H4 (cell line): ENCODE data around the gene S1PR1. TPM values are rescaled to one million over a fixed set of nuclear protein-coding genes. Genes with fewer than 3 reads are reported as not detected.
A peak's percentile ranks its signal among the peaks of the same experiment; 100 is the strongest.

ENCODE experiments used
- DNase-seq: peaks from one replicate; pipeline ENCODE4 v3.0.0-alpha.2; 2015; ENCODE audit warnings: low spot score
- total RNA-seq: library from RNA; depleted of rRNA; stranded (reverse); fragments of >200 nt; shearing (Covaris generic); gene quantifications from 2 replicates; pipeline ENCODE4 v1.2.3, GENCODE V29; 2014; rRNA removed

S1PR1 gene
- total RNA-seq, 1 experiment from 2014 or later, result 4.9 TPM

DNA sequence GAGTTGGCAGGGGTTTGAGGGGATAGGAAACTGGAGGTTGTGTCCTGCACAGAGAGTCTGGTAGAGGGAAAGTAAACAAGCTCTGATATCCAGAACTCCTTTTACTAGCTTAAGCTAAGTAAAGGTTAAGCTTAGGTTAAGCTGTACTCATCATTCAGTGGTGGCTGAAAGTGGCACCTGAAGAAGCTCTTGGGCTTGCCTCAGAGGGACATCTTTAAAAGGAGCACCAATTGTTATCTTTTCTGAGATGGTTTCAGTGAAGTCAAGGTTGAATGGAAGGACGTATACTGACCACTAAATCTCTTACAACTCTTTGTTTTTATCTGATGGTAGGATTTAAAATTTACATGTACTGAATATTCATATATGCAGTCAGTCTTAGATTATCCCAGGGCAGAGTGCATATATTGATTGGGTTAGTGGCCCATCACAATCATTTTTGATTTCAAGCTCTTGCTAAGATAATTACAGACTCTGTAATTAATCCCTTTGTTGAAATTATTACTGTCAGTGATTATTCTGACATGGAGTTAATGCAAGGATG is 43.3 kb downstream of the S1PR1 start:
- DNase-seq, result no peak

DNA sequence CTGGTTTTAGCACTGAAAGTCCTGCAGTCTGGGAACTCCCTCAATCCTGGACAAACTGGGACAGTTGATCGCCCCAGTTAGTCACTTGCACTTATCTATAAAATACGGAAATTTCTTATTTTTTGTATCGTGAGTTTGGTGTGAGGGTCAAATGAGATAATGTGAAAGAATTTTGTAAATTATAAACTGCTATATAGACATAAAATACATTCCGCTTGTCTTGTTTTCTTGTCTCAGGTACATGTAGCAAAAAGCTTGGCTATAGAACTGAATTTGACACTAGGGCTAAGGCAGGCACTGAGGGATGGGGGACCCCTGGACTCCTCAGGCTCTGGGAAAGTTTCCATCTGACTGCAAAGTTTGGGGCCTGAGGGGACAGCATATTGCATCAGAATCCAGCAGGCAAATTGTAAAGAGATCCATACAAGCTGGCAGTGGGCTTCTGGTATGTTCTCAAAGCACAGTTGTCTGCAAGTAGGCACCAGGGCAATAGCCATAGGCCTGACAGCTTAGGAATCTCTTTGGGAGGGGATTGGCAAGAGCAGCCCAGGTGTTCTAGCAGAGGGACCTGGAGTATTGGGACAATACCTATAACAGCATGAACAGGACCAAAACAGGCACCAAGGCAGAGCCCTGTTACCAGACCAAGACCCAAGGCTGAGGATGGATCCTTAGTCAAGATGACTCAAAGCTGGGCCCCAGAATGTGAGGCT is 44.3 kb downstream of the S1PR1 start:
- no peak for DNase-seq

DNA sequence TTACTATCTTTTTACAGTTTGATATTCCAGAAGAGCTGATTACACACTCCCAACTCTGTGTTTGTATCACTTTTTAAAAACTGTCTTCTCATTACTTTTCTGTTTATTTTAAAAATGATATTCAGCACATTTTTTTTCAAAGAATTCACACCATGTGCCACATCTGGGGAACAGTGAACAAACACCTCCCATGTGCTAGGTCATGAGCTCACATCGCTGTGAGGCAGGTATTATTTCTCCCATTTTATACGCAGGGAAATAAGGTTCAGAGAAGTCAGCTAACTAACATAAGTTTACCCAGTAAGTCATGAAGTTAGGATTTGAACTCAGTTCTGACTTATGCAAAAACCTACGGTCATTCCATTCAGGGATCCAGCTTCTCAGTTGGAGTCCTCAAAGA is 44.9 kb downstream of the S1PR1 start:
- DNase-seq, result no peak

DNA sequence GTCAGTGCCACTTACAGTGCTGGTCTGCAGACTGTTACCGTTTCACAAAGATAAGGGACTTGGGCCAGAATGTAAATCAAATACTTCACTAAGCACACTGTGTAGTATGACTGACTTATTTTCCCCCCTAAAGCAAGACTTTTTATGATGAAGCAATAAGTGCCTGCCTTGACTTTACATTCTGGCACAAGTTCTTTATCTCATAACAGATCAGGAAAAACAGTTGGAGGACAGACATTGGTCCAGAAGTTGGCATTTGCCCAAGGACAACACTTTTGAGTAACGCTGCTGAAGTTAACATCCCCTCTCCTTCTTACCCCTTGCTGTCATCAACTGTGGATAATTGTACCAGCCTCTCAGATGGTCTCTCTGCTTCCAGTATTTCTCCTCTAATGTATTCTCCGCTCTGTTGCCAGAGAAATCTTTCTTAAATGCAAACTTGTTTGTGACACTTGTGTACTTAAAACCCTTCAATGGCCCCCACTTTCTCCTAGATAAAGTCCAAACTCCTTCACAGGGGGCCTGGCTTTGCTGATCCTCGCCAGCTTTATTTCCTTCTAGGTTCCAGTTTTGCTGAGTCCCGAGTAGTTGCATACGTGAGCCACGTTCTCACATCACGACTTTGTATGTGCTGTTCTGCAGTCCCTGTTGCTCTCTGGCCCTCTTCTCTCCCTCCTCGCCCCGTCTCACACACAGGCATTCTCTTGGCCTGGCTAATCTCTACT is 45.7 kb downstream of the S1PR1 start:
- no peak for DNase-seq

DNA sequence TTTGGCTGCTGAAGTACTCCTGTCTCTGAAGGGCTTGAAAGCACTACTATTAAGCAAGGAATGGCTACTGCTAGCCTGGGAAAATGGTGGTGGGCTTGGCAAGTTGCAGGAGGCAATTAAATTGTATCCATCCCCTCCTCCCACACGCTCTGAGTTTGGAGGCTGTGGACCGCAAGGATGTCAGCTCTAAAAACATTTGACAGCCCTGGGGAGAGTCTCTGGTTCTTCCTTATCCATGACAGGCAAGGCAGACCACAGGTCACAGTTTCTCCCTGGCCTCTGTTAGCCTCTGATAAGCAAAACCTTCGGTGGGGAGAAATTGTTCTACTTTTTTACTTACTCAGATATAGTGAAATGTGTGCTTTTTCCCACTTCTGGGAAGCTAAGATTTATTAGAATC is 46.6 kb downstream of the S1PR1 start:
- DNase-seq, result no peak

DNA sequence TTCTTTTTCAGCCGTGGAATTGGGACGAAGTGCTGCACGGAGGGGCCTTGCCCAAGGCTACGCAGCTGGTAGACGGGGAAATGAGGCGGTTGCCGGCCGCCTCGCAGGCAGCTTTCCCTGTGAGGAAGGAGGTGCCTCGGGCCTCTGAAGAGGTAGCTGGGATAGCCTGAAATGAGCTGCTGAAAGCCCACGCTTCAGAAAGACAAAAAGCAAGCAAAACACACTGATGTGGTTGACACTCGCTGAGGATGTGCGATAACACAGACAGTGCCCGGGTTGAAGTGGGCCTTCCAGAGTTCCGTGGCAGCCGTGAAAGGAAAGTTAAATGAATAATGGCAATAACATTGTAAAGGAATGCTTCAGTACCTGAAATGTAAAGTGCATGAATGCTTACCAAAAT is 47.2 kb downstream of the S1PR1 start:
- DNase-seq, result no peak

DNA sequence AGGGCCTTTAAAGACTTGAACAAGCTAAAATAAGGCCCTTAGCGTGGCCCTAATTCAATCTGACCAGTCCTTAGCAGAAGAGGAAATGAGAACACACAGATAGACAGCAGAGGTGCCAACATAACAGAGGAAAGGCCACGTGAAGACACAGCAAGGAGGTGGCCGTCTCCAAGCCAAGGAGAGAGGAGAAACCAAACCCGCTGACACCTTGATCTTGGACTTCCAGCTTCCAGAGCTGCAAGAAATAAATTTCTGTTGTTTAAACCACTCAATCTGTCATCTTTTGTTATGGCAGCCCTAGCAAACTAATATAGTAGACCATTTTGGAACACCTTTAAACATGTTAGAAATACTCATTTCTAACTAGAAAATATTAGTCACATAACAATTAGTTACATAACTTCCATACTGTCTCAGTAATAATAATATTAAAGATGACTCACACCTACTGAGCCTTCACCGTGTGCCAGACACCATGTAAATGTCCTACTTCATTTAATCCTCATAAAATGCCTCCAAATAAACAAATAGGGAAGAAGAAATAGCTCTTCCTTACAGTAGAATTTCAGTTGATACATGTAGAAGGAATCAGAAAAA is 47.9 kb downstream of the S1PR1 start:
- no peak for DNase-seq

DNA sequence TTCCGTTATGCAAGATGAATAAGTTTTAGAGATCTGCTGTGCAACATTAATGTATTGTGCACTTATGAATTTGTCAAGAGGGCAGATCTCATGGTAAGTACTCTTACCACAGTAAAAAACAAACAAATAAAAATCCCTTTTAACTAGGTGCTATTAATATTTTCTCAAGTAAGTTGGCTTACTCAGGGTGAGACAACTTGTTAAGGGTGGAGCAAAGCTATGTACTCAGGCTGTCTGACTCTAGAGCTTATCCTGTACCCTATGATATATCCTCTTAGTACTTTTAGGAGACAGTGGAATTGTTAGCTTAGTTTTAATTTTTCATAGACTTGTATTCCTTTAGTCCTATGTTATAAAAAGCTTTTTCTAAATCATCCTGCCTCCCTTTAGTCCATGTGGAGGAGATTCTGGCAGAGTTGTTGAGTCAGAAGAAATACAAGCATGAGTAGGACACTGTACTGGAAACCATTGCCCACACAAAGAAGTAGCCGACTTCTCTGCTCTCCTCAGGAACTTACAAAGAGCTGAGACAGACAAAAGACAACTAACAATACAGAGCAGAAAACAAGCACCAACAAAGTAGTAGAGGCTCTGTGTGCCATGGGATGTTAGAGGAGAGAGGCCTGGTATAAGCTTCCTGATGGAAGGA is 49.2 kb downstream of the S1PR1 start:
- DNase-seq, result no peak

DNA sequence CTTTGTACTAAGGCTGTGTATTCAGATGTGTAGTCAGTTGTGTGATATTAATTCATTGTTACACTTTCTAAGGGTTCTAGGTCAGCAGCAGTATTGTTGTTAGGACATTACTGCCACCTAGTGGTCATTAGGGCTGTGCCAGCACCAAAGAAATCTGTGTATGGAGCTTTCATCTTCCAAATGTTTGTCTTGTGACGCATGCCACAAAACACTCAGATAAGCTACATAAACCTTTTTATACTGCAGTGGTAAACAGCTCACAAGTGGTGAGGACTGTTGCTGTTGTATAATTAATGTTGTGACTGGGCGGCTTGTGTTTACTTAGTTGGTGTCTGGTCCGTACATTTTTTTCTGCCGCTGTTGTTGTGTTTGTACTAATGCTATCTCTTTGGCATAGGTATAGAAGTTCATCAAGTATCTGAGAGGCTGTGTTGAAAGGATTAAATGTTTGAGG is 51.7 kb downstream of the S1PR1 start:
- DNase-seq, result peak; percentile 96

DNA sequence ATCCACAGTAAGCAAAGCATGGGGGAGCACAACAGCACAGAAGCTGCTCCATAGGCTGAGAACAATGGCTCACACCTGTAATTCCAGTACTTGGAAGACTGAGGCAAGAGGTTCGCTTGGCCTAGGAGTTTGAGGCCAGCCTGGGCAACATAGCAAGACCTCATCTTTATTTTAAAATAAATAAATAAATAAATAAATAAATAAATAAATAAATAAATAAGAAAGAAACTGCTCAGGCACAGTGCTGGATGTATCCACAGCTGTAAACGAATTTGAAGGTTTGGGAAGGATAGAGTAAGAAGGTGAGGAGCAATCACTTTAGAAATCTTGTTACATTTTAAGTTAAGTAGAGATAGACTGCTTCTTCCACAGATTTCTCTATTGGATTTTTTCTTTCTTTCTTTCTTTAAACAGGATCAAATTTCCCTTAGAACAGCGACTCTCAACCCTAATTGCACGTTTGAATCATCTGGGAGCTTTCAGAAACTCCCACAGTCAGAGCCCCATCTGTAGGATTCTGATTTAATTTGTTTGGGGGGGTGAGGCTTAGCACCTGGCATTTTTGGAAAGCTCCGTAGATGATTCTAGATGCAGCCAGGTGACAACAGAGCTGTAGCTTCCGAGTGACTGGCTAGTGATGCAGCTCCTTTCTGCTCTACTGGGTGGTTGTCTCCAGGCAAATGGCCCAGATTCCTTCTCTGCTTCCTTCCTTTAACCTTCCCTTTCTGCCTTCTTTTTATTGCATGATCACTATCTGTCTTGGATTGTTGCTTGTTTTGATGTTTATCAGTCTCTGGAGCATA is 53.5 kb downstream of the S1PR1 start:
- no peak for DNase-seq

Other genes with a start within 250 kb of the S1PR1 start
- gene DPH5, start 211.2 kb upstream of the S1PR1 start, total RNA-seq, result 37.2 and 49.6 TPM in 2 replicates